GM12878 (cell line): ENCODE results near the gene IGSF1.

Experiments used
- ATF7 ChIP-seq: fragments of 450-650 bp; IDR thresholded peaks from 2 replicates; pipeline ENCODE4 v1.6.1; 2016; ENCODE audit warnings: low read depth, mild to moderate bottlenecking
- BACH1 ChIP-seq: fragments of 450-650 bp; IDR thresholded peaks from 2 replicates; pipeline ENCODE4 v1.6.1; 2017; ENCODE audit warnings: mild to moderate bottlenecking, borderline replicate concordance
- CTCF ChIP-seq, 3 experiments: IDR thresholded peaks in 2 of 3; conservative IDR thresholded peaks in 1 of 3; 2 replicates each; pipeline ENCODE4 v1.5.1; 2011; ENCODE audit warnings: low read depth in 3 of 3, low read length in 3 of 3, mild to moderate bottlenecking in 3 of 3, control low read depth in 2 of 3, moderate library complexity in 2 of 3, inconsistent platforms in 1 of 3, mixed read lengths in 1 of 3; ENCODE audit not compliant: control insufficient read depth in 2 of 3, insufficient read depth in 1 of 3; ENCODE audit errors: extremely low read depth in 1 of 3
- TCF3 ChIP-seq: IDR thresholded peaks from 2 replicates; pipeline ENCODE4 v1.6.1; 2012; ENCODE audit warnings: low read depth, mild to moderate bottlenecking, low read length, borderline replicate concordance; ENCODE audit not compliant: insufficient read depth
- USF1 ChIP-seq: IDR thresholded peaks from 2 replicates; pipeline ENCODE4 v1.6.1; 2011; ENCODE audit warnings: borderline replicate concordance, low read depth, mild to moderate bottlenecking, moderate library complexity, mixed read lengths, low read length; ENCODE audit not compliant: insufficient read depth; ENCODE audit errors: extremely low read length
- USF2 ChIP-seq: IDR thresholded peaks from 2 replicates; pipeline ENCODE4 v1.6.1; 2011; ENCODE audit warnings: low read depth, low read length, improper control_type of control experiment, borderline replicate concordance

GRCh38 chrX:131322651-131323050 is 33.5 kb upstream of the IGSF1 start:
- TF ChIP-seq CTCF (IDR thresholded peaks at IDR 0.05 in 2 of 3, conservative IDR thresholded peaks at IDR 0.05 in 1 of 3; ENCODE audit: control insufficient read depth in 2 of 3, extremely low read depth in 1 of 3, insufficient read depth in 1 of 3, low read depth in 3 of 3, low read length in 3 of 3) (no peak), USF2 (no peak), USF1 (no peak), ATF7 (no peak), TCF3 (no peak), BACH1 (no peak)
